AG04449 (cell line): Measurements from ENCODE around the gene SMG6.
"Not testable (repeated sequence)": the region's sequence is repeated elsewhere in the genome, so short reads cannot be mapped to it uniquely, and the experiment has no call there.

Source experiments
- CTCF ChIA-PET: fragments of 350-600 bp; formaldehyde crosslinking; extraction: SDS; loops from one replicate; lab custom pipeline; 2021; ENCODE audit warnings: antibody characterized with exemption; lab: Yijun Ruan, JAX
- POLR2A ChIA-PET: fragments of 400-600, 350-600 bp; formaldehyde crosslinking; extraction: SDS; loops from one replicate; lab custom pipeline; 2020; ENCODE audit warnings: antibody characterized with exemption, inconsistent platforms; lab: Yijun Ruan, JAX
- DNase-seq: peaks from one replicate; pipeline ENCODE4 v3.0.0-alpha.2; 2010; ENCODE audit warnings: low read depth, low spot score
- H3K4me3 ChIP-seq: 2 replicates; pipeline ENCODE4 v1.5.1; 2011; ENCODE audit warnings: low read depth, mild to moderate bottlenecking, control low read depth, low read length
- TF ChIP-seq, protein P1 (sequence below): IDR thresholded peaks from one replicate; pipeline ENCODE4 v1.5.1; 2011; ENCODE audit warnings: mild to moderate bottlenecking, moderate library complexity, low read length, control low read depth, inconsistent platforms; ENCODE audit not compliant: insufficient read depth; ENCODE audit errors: missing control alignments

Gene SMG6

DNA sequence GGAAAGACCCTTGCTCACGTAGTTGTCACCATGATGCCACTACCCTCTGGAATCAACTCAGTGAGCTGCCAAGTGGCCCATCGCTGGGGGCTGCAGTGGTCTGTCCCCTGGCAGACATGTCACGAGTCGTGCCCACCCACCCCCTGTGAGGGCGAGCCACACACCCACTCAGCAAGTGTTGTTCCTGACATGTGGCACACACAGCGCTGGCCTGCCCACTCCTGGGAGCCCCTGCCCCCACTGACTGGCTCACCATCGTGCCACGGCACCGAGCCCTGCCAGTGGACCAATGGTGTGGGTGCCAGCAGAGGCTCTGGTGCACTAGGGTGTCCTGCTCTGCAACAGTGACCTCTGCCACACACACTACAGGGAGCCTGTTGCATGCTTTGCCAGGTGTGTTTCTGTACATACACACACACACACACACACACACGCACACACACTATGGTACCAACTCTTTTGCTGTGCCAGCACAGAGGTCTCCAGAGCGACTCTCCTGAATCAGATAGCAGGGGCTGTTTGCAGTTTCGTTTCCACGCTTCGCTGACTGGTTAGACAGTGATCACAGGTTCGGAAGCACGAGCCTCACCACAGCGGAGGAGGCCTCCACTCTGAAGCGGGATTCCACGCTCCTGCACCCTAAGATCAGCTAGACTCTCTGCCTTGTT is 286.2 kb downstream of the SMG6 start:
- CTCF ChIA-PET, result interaction anchor here (1.8 kb wide), 1 partner anchor 8 kb away, joined by 7 read pairs; the partner anchor contains the start of gene RTN4RL1
- POLR2A ChIA-PET, result no interaction called here
- no peak for DNase-seq
- TF ChIP-seq, protein P1, sequence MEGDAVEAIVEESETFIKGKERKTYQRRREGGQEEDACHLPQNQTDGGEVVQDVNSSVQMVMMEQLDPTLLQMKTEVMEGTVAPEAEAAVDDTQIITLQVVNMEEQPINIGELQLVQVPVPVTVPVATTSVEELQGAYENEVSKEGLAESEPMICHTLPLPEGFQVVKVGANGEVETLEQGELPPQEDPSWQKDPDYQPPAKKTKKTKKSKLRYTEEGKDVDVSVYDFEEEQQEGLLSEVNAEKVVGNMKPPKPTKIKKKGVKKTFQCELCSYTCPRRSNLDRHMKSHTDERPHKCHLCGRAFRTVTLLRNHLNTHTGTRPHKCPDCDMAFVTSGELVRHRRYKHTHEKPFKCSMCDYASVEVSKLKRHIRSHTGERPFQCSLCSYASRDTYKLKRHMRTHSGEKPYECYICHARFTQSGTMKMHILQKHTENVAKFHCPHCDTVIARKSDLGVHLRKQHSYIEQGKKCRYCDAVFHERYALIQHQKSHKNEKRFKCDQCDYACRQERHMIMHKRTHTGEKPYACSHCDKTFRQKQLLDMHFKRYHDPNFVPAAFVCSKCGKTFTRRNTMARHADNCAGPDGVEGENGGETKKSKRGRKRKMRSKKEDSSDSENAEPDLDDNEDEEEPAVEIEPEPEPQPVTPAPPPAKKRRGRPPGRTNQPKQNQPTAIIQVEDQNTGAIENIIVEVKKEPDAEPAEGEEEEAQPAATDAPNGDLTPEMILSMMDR, result no peak
- H3K4me3 ChIP-seq, result no peak overlapping the region

GRCh38 chr17:2016494-2016893 is 287.1 kb downstream of the SMG6 start:
- no peak for DNase-seq
- ChIA-PET CTCF (interaction anchor here (1.8 kb wide), 1 partner anchor 9 kb away, joined by 7 read pairs; the partner anchor contains the start of gene RTN4RL1), POLR2A (no interaction called here)
- TF ChIP-seq, protein P1, result no peak
- H3K4me3 ChIP-seq, result no peak overlapping the region

DNA sequence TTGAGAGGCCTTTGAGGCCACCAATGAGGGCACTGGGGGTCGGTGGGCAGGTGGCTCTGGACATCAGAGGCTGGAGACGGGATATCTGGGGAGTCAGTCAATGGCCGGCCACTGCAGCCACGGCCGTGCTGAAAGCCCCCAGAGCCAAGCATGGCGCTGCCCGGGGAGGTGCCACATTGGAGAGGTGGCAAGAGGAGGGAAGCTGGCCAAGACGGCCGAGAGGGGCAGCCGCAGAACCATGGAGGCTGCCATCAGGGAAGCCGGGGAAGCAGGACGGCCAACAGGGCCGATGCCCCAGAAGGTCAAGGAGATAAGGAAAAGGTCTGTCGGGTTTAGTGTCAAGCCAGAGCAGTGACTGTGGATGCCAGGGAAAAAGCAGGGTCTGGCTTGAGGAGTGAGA is 288.3 kb downstream of the SMG6 start:
- ChIA-PET POLR2A (no interaction called here), CTCF (interaction anchor here (0.6 kb wide), 2 partner anchors 15 to 391 kb away, joined by 3 read pairs; no protein-coding TSS in a partner anchor)
- TF ChIP-seq, protein P1, result no peak
- no peak for DNase-seq
- H3K4me3 ChIP-seq, result no peak overlapping the region

DNA sequence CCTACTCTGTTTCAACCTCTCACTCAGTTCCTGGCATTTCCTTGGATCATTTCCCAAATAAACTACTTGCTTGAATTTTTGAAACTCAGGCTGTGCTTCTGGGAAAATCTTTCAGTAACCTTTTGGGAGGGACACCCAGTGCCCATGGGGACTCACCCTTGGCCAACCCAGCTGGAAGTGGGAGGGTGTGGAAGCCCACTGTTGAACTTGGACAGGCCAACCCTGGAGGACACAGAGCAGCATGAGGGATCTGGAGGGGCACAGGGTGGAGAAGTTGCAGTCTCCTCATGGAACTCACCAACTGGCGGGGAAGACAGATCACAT is 289.6 kb downstream of the SMG6 start:
- CTCF ChIA-PET, result interaction anchor here (1.1 kb wide), 2 partner anchors 12 kb away, joined by 3 to 4 read pairs; no protein-coding TSS in a partner anchor
- DNase-seq, result no peak
- H3K4me3 ChIP-seq, result no peak overlapping the region
- TF ChIP-seq, protein P1, result no peak
- POLR2A ChIA-PET, result no interaction called here

- H3K4me3 ChIP-seq, POLR2A ChIA-PET, DNase-seq: not testable (repeated sequence)
- CTCF ChIA-PET, result interaction anchor here (1.1 to 1.2 kb wide), 2 partner anchors 12 to 21 kb away, joined by 3 to 4 read pairs; no protein-coding TSS in a partner anchor
These were observed 290.2 kb downstream of the SMG6 start for GRCh38 chr17:2013220-2013993.

GRCh38 chr17:2012499-2012898 is 291.1 kb downstream of the SMG6 start:
- no peak for DNase-seq
- TF ChIP-seq, protein P1, result no peak
- ChIA-PET CTCF (interaction anchor here (1.2 to 1.3 kb wide), 2 partner anchors 22 to 104 kb away, joined by 4 read pairs; no protein-coding TSS in a partner anchor), POLR2A (no interaction called here)
- no peak overlapping the region for H3K4me3 ChIP-seq
